KMS-11 (cell line): ENCODE data around the gene TPRA1.
A peak's percentile ranks its signal among the peaks of the same experiment; 100 is the strongest.

Source experiments
- H2AFZ ChIP-seq: fragments of 200-600 bp; sonication (generic); 2 replicates; pipeline ENCODE4 v1.6.1; 2016; ENCODE audit warnings: antibody characterized with exemption, mixed run types, low read depth
- H3K27ac ChIP-seq: fragments of 200-600 bp; sonication (generic); 2 replicates; pipeline ENCODE4 v1.6.1; 2016; ENCODE audit warnings: mild to moderate bottlenecking, mixed run types
- H3K27me3 ChIP-seq: fragments of 200-600 bp; sonication (generic); 2 replicates; pipeline ENCODE4 v1.6.1; 2017; ENCODE audit warnings: mild to moderate bottlenecking, low read depth, mixed run types, moderate library complexity; ENCODE audit not compliant: insufficient read depth
- H3K36me3 ChIP-seq: fragments of 200-600 bp; sonication (generic); 2 replicates; pipeline ENCODE4 v1.6.1; 2017; ENCODE audit warnings: mild to moderate bottlenecking, mixed run types; ENCODE audit not compliant: insufficient read depth
- H3K4me1 ChIP-seq: fragments of 200-600 bp; sonication (generic); 2 replicates; pipeline ENCODE4 v1.6.1; 2016; ENCODE audit warnings: mild to moderate bottlenecking, low read depth, mixed run types; ENCODE audit not compliant: poor library complexity, severe bottlenecking
- H3K4me2 ChIP-seq: fragments of 200-600 bp; sonication (generic); 2 replicates; pipeline ENCODE4 v1.7.0; 2016; ENCODE audit warnings: mild to moderate bottlenecking, mixed run types
- H3K4me3 ChIP-seq: fragments of 200-600 bp; sonication (generic); IDR thresholded peaks from 2 replicates; pipeline ENCODE4 v1.6.1; 2017; ENCODE audit warnings: low read depth, low read length, mixed read lengths; ENCODE audit not compliant: insufficient read depth
- H3K79me2 ChIP-seq: fragments of 200-600 bp; sonication (generic); 2 replicates; pipeline ENCODE4 v1.6.1; 2016; ENCODE audit warnings: low read depth, mixed run types; ENCODE audit not compliant: insufficient read depth
- H3K9ac ChIP-seq: fragments of 200-600 bp; sonication (generic); 2 replicates; pipeline ENCODE4 v1.6.1; 2016; ENCODE audit warnings: mild to moderate bottlenecking, mixed run types
- H4K20me1 ChIP-seq: fragments of 200-600 bp; sonication (generic); 2 replicates; pipeline ENCODE4 v1.6.1; 2016; ENCODE audit warnings: mild to moderate bottlenecking, mixed run types; ENCODE audit not compliant: insufficient read depth
- TF ChIP-seq, protein P1 (sequence below): fragments of 200-600 bp; sonication (generic); conservative IDR thresholded peaks from 2 replicates; pipeline ENCODE4 v1.6.1; 2017; ENCODE audit warnings: low read depth, mild to moderate bottlenecking, antibody characterized with exemption, low read length, moderate library complexity, mixed read lengths

Gene TPRA1

GRCh38 chr3:127544803-127545201, 45.7 kb downstream of the TPRA1 start:
- no peak overlapping the region for H3K4me2 ChIP-seq
- H3K4me1 ChIP-seq = peaks cover 6% of the 10 kb centered on the region
- TF ChIP-seq, protein P1, sequence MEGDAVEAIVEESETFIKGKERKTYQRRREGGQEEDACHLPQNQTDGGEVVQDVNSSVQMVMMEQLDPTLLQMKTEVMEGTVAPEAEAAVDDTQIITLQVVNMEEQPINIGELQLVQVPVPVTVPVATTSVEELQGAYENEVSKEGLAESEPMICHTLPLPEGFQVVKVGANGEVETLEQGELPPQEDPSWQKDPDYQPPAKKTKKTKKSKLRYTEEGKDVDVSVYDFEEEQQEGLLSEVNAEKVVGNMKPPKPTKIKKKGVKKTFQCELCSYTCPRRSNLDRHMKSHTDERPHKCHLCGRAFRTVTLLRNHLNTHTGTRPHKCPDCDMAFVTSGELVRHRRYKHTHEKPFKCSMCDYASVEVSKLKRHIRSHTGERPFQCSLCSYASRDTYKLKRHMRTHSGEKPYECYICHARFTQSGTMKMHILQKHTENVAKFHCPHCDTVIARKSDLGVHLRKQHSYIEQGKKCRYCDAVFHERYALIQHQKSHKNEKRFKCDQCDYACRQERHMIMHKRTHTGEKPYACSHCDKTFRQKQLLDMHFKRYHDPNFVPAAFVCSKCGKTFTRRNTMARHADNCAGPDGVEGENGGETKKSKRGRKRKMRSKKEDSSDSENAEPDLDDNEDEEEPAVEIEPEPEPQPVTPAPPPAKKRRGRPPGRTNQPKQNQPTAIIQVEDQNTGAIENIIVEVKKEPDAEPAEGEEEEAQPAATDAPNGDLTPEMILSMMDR = no peak
- H3K4me3 ChIP-seq = no peak overlapping the region
- H3K27me3 ChIP-seq = no peaks in the 10 kb centered on the region
- no peak overlapping the region for H3K9ac ChIP-seq
- H3K79me2 ChIP-seq = no peaks in the 10 kb centered on the region
- peak overlapping the region; percentile 58; the same call in 1 of the 2 replicates for H2AFZ ChIP-seq
- no peak overlapping the region for H3K27ac ChIP-seq
- H4K20me1 ChIP-seq = no peaks in the 10 kb centered on the region
- no peaks in the 10 kb centered on the region for H3K36me3 ChIP-seq

- Histone ChIP-seq H2AFZ (peak overlapping the region; percentile 58; the same call in 1 of the 2 replicates), H3K9ac (no peak overlapping the region), H3K36me3 (no peaks in the 10 kb centered on the region), H3K4me1 (peaks cover 6% of the 10 kb centered on the region), H3K4me3 (no peak overlapping the region), H3K79me2 (no peaks in the 10 kb centered on the region), H3K27ac (no peak overlapping the region), H3K4me2 (peak overlapping the region; percentile 20; the same call in 1 of the 2 replicates), H4K20me1 (no peaks in the 10 kb centered on the region), H3K27me3 (no peaks in the 10 kb centered on the region)
- TF ChIP-seq, protein P1 = peak; percentile 86
These were observed 46.2 kb downstream of the TPRA1 start for GRCh38 chr3:127544192-127544802.

DNA sequence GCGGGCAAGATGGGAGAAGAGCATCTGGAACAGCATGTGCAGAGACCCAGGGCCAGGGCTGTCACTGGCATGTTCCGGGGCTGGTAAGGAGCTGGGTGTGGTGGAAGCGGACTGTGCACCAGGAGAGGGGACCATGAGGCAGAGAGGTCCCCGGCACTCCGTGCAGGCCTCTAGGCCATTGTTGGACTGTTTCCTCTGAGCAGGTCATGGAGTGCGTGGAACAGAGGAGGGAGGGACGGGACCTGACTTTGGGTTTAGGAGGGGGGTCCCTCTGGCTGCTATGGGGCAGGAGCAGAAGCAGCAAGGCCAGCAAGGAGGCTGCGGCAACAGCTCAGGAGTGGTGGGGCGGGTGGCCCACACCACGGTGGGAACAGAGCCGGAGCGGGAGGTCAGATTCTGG, 47.1 kb downstream of the TPRA1 start:
- Histone ChIP-seq H3K27me3 (no peaks in the 10 kb centered on the region), H3K4me3 (no peak overlapping the region), H3K79me2 (no peaks in the 10 kb centered on the region), H3K4me1 (peaks cover 6% of the 10 kb centered on the region), H3K9ac (no peak overlapping the region), H2AFZ (no peak overlapping the region), H3K36me3 (no peaks in the 10 kb centered on the region), H3K27ac (no peak overlapping the region), H4K20me1 (no peaks in the 10 kb centered on the region), H3K4me2 (no peak overlapping the region)
- TF ChIP-seq, protein P1 = no peak

GRCh38 chr3:127542441-127542952, 48.0 kb downstream of the TPRA1 start:
- TF ChIP-seq, protein P1 = no peak
- H4K20me1 ChIP-seq = no peaks in the 10 kb centered on the region
- no peak overlapping the region for H3K4me3 ChIP-seq
- H3K79me2 ChIP-seq = no peaks in the 10 kb centered on the region
- H3K4me2 ChIP-seq = no peak overlapping the region
- peaks cover 6% of the 10 kb centered on the region for H3K4me1 ChIP-seq
- no peak overlapping the region for H3K9ac ChIP-seq
- H3K36me3 ChIP-seq = no peaks in the 10 kb centered on the region
- no peak overlapping the region for H2AFZ ChIP-seq
- H3K27me3 ChIP-seq = no peaks in the 10 kb centered on the region
- H3K27ac ChIP-seq = no peak overlapping the region
